ENCODE measurements around the gene PPA2.

GRCh38 chr4:105461221-105461620 is 12.6 kb downstream of the PPA2 start:
- TF ChIP-seq CTCF (conservative IDR thresholded peaks at IDR 0.05) (no peak), EZH2 (IDR thresholded peaks at IDR 0.05; ENCODE audit: low read depth) (no peak)
